ENCODE results near the gene SAMD10.

DNA sequence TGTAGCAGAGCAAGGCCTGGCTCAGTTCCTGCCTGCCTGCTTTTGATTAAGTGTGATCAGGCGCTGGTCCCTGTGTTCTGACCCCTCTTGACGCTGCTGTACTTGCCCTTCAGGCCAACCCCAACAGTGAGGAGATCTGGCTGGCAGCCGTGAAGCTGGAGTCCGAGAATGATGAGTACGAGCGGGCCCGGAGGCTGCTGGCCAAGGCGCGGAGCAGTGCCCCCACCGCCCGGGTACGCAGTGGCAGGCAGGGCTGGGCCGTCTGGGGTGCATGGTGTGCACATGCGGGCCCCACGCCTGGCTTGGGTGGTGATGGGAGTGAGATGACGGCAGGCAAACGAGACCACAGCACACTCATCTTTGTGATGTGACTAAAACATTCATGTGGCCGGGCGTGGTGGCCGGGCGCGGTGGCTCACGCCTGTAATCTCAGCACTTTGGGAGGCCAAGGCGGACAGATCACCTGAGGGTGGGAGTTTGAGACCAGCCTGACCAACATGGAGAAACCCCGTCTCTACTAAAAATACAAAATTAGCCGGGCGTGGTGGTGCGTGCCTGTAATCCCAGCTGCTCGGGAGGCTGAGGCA lies 46.5 kb upstream of the SAMD10 start:
- TF ChIP-seq, protein P1, sequence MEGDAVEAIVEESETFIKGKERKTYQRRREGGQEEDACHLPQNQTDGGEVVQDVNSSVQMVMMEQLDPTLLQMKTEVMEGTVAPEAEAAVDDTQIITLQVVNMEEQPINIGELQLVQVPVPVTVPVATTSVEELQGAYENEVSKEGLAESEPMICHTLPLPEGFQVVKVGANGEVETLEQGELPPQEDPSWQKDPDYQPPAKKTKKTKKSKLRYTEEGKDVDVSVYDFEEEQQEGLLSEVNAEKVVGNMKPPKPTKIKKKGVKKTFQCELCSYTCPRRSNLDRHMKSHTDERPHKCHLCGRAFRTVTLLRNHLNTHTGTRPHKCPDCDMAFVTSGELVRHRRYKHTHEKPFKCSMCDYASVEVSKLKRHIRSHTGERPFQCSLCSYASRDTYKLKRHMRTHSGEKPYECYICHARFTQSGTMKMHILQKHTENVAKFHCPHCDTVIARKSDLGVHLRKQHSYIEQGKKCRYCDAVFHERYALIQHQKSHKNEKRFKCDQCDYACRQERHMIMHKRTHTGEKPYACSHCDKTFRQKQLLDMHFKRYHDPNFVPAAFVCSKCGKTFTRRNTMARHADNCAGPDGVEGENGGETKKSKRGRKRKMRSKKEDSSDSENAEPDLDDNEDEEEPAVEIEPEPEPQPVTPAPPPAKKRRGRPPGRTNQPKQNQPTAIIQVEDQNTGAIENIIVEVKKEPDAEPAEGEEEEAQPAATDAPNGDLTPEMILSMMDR (conservative IDR thresholded peaks at IDR 0.05), result no peak
- no peak for TF ChIP-seq ZFX (IDR thresholded peaks at IDR 0.05)
